WERI-Rb-1 (cell line): Measurements from ENCODE around the gene ZNF283.
"Not testable (repeated sequence)": the region's sequence is repeated elsewhere in the genome, so short reads cannot be mapped to it uniquely, and the experiment has no call there.

ENCODE experiments used
- DNase-seq: peaks from one replicate; pipeline ENCODE4 v3.0.0-alpha.2; 2020
- H3K27ac ChIP-seq: fragments of 250-450 bp; sonication (Bioruptor Pico); 2 replicates; pipeline ENCODE4 v1.5.1; 2020; ENCODE audit warnings: mild to moderate bottlenecking, moderate library complexity
- H3K27me3 ChIP-seq: fragments of 250-450 bp; sonication (Bioruptor Pico); 2 replicates; pipeline ENCODE4 v1.5.1; 2021; ENCODE audit warnings: mild to moderate bottlenecking, low read depth, moderate library complexity; ENCODE audit not compliant: insufficient read depth, severe bottlenecking
- H3K36me3 ChIP-seq: fragments of 250-450 bp; sonication (Bioruptor Pico); 2 replicates; pipeline ENCODE4 v1.5.1; 2020; ENCODE audit warnings: mild to moderate bottlenecking, moderate library complexity
- H3K4me3 ChIP-seq: 2 replicates; pipeline ENCODE4 v1.5.1; 2011; ENCODE audit warnings: low read depth, mild to moderate bottlenecking, control low read depth, low read length
- H3K9me3 ChIP-seq: fragments of 250-450 bp; sonication (Bioruptor Pico); 2 replicates; pipeline ENCODE4 v1.5.1; 2021; ENCODE audit warnings: mild to moderate bottlenecking, moderate library complexity; ENCODE audit not compliant: severe bottlenecking
- TF ChIP-seq, protein P1 (sequence below): IDR thresholded peaks from 2 replicates; pipeline ENCODE4 v1.5.1; 2011; ENCODE audit warnings: low read depth, mild to moderate bottlenecking, control low read depth, inconsistent platforms, low read length

Gene ZNF283

DNA sequence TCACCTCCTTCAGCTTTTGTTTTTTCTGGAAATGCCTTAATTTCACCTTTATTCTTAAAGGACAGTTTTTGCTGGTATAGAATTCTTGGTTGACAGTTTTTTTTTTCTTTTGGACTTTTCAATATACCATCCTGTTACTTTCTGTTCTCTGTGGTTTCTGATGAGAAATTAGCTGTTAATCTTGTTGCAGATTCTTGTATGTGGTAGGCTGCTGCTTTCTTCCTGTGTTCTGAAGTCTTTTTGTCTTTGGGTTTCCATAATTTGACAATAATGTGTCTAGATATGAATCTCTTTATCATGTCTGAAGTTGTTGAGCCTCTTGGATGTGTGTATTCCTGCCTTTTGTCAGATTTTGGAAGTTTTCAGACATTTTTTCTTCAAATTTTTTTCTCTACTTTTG lies 12.0 kb downstream of the ZNF283 start:
- Histone ChIP-seq H3K4me3 (no peak overlapping the region), H3K27me3 (no peaks in the 10 kb centered on the region), H3K27ac (no peak overlapping the region), H3K36me3 (peaks cover 77% of the 10 kb centered on the region), H3K9me3 (no peaks in the 10 kb centered on the region)
- TF ChIP-seq, protein P1, sequence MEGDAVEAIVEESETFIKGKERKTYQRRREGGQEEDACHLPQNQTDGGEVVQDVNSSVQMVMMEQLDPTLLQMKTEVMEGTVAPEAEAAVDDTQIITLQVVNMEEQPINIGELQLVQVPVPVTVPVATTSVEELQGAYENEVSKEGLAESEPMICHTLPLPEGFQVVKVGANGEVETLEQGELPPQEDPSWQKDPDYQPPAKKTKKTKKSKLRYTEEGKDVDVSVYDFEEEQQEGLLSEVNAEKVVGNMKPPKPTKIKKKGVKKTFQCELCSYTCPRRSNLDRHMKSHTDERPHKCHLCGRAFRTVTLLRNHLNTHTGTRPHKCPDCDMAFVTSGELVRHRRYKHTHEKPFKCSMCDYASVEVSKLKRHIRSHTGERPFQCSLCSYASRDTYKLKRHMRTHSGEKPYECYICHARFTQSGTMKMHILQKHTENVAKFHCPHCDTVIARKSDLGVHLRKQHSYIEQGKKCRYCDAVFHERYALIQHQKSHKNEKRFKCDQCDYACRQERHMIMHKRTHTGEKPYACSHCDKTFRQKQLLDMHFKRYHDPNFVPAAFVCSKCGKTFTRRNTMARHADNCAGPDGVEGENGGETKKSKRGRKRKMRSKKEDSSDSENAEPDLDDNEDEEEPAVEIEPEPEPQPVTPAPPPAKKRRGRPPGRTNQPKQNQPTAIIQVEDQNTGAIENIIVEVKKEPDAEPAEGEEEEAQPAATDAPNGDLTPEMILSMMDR: no peak
- no peak for DNase-seq

DNA sequence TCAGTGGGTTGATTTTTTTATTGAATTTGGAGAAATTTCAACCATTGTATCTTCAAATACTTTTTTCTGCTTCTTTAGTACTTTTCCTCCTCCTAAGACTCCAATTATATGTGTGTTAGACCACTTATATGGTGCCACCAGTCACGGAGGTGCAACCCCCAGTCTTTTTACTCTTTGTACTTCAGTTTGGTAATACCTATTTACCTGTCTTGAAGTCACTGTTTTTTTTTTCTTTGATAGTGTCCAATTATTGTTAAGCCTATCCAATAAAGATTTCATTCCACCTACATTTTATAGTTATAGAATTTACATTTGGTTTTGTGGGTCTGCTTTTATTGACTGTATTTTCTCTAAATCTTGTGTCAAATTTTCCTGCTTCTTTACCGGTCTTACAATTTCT lies 14.9 kb downstream of the ZNF283 start:
- Histone ChIP-seq H3K4me3 (no peak overlapping the region), H3K27ac (no peak overlapping the region), H3K36me3 (peaks cover 57% of the 10 kb centered on the region), H3K27me3 (no peaks in the 10 kb centered on the region), H3K9me3 (no peaks in the 10 kb centered on the region)
- TF ChIP-seq, protein P1: no peak
- no peak for DNase-seq

DNA sequence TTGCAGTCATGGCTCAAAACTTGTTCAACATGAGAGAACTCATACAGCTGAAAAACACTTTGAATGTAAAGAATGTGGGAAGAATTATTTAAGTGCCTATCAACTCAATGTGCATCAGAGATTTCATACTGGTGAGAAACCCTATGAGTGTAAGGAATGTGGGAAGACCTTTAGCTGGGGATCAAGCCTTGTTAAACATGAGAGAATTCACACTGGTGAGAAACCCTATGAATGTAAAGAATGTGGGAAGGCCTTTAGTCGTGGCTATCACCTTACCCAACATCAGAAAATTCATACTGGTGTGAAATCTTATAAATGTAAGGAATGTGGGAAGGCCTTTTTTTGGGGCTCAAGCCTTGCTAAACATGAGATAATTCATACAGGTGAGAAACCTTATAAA lies 20.1 kb downstream of the ZNF283 start:
- no peak for DNase-seq
- H3K36me3 ChIP-seq: peaks cover 32% of the 10 kb centered on the region
- no peaks in the 10 kb centered on the region for H3K27me3 ChIP-seq
- TF ChIP-seq, protein P1: no peak
- peaks cover 22% of the 10 kb centered on the region for H3K9me3 ChIP-seq
- no peak overlapping the region for H3K4me3 ChIP-seq
- no peak overlapping the region for H3K27ac ChIP-seq

DNA sequence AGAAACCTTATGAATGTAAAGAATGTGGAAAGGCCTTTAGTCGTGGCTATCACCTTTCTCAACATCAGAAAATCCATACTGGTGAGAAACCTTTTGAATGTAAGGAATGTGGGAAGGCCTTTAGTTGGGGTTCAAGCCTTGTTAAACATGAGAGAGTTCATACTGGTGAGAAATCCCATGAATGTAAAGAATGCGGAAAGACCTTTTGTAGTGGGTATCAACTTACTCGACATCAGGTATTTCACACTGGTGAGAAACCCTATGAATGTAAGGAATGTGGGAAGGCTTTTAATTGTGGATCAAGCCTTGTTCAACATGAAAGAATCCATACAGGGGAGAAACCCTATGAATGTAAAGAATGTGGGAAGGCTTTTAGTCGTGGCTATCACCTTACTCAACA lies 20.8 kb downstream of the ZNF283 start:
- TF ChIP-seq, protein P1: no peak
- Histone ChIP-seq H3K36me3 (peaks cover 25% of the 10 kb centered on the region), H3K27ac (no peak overlapping the region), H3K27me3 (no peaks in the 10 kb centered on the region), H3K9me3 (peaks cover 24% of the 10 kb centered on the region), H3K4me3 (no peak overlapping the region)
- DNase-seq: no peak

DNA sequence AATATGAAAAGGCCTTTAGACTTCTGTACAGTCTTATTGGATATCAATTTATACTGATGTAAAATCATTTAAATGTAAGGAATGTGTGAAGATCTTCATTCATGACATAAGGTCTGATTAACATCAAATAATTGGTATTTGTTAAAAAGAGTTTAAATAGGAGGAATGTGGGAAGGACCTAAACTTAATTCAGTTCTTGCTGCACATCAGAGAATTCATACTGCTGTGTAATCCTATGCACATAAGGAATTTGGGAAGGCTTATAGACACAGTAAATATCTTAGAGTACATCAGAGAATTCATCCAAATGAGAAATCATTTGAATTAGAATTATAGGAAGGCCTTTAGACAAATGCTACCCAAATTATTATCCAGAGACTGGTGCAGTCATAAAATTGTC lies 21.7 kb downstream of the ZNF283 start:
- Histone ChIP-seq H3K27ac (no peak overlapping the region), H3K9me3 (peaks cover 24% of the 10 kb centered on the region), H3K27me3 (no peaks in the 10 kb centered on the region), H3K36me3 (peaks cover 16% of the 10 kb centered on the region), H3K4me3 (no peak overlapping the region)
- DNase-seq: no peak
- TF ChIP-seq, protein P1: no peak

DNA sequence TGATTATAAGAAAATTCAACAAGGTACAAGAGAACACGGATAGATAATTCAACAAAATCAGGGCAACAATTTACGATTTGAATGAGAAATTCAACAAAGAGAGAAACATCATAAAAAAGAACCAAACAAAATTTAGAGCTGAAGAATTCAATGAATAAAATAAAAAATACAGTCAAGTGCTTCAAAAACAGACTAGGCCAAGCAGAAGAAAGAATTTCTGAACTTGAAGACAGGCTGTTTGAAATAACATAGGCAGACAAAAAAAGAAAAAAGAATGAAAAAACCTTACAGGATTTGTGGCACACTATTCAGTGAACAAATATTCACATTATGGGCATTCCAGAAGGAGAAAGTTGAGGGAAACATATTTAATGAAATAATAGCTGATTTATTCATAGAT lies 31.1 kb downstream of the ZNF283 start:
- H3K4me3 ChIP-seq: no peak overlapping the region
- no peaks in the 10 kb centered on the region for H3K36me3 ChIP-seq
- H3K27ac ChIP-seq: no peak overlapping the region
- no peak for DNase-seq
- H3K27me3 ChIP-seq: no peaks in the 10 kb centered on the region
- peaks cover 18% of the 10 kb centered on the region for H3K9me3 ChIP-seq
- TF ChIP-seq, protein P1: no peak

DNA sequence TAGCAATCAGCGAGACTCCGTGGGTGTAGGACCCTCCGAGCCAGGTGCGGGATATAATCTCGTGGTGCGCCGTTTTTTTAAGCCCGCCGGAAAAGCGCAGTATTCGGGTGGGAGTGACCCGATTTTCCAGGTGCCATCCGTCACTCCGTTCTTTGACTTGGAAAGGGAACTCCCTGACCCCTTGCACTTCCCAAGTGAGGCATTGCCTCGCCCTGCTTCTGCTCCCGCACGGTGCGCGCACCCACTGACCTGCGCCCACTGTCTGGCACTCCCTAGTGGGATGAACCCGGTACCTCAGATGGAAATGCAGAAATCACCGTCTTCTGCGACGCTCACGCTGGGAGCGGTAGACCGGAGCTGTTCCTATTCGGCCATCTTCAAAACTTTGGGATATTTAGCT lies 39.8 kb downstream of the ZNF283 start:
- not testable (repeated sequence) for H3K36me3 ChIP-seq, H3K27me3 ChIP-seq
- H3K9me3 ChIP-seq: peaks cover 15% of the 10 kb centered on the region

More for the DNA sequence above, 39.8 kb downstream of the ZNF283 start:
- H3K4me3 ChIP-seq, H3K27ac ChIP-seq, DNase-seq: not testable (repeated sequence)
